Measurements from ENCODE around the gene PHLDB2. TPM values are rescaled to one million over a fixed set of nuclear protein-coding genes. Genes with fewer than 3 reads are reported as not detected.
"Not testable (repeated sequence)": the region's sequence is repeated elsewhere in the genome, so short reads cannot be mapped to it uniquely, and the experiment has no call there.

PHLDB2 gene
- total RNA-seq, 3 donors from 2014 or later = 53.1 to 94.4 (median 65.0) TPM

- TF ChIP-seq POLR2A (IDR thresholded peaks at IDR 0.05) (no peak), CTCF (IDR thresholded peaks at IDR 0.05) (no peak), POLR2AphosphoS5 (IDR thresholded peaks at IDR 0.05) (no peak)
- no peak overlapping the region for H3K4me3 ChIP-seq
- no peak overlapping the region for H3K27ac ChIP-seq
- intact Hi-C loops (cut with DNase I; ENCODE audit: low total_unique reads) = no loop called here
- no peaks in the 10 kb centered on the region for H3K27me3 ChIP-seq
- H3K36me3 ChIP-seq = no peaks in the 10 kb centered on the region
- no peaks in the 10 kb centered on the region for H3K9me3 ChIP-seq
- DNase-seq (ENCODE audit: low spot score in 2 of 2) = no peak
- no peaks in the 10 kb centered on the region for H3K4me1 ChIP-seq
Measured at GRCh38 chr3:111813979-111814378, 45.1 kb upstream of the PHLDB2 start.

DNA sequence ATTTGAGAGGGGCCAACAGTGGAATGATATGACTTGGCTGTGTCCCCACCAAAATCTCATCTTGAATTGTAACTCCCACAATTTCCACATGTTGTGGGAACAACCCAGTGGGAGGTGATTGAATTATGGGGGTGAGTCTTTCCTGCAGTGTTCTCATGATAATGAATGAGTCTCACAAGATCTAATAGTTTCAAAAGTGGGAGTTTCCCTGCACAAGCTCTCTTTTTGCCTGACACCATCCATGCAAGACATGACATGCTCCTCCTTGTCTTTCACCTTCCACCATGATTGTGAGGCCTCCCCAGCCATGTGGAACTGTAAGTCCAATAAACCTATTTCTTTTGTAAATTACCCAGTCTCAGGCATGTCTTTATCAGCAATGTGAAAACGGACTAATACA, 42.3 kb upstream of the PHLDB2 start:
- intact Hi-C loops (cut with DNase I; ENCODE audit: low total_unique reads); H3K4me3 ChIP-seq; H3K36me3 ChIP-seq; H3K27ac ChIP-seq; H3K4me1 ChIP-seq; DNase-seq (ENCODE audit: low spot score in 2 of 2); H3K27me3 ChIP-seq: not testable (repeated sequence)
- H3K9me3 ChIP-seq = peaks cover 0 to 14% of the 10 kb centered on the region in 2 donors

GRCh38 chr3:111819927-111820326, 39.1 kb upstream of the PHLDB2 start:
- intact Hi-C loops (cut with DNase I; ENCODE audit: low total_unique reads) = no loop called here
- no peak overlapping the region for H3K27ac ChIP-seq
- no peaks in the 10 kb centered on the region for H3K27me3 ChIP-seq
- peaks cover 0 to 14% of the 10 kb centered on the region in 2 donors for H3K9me3 ChIP-seq
- H3K4me1 ChIP-seq = no peaks in the 10 kb centered on the region
- no peak overlapping the region for H3K4me3 ChIP-seq
- no peaks in the 10 kb centered on the region for H3K36me3 ChIP-seq
- DNase-seq (ENCODE audit: low spot score in 2 of 2) = no peak
- TF ChIP-seq POLR2A (IDR thresholded peaks at IDR 0.05) = no peak
- no peak for TF ChIP-seq POLR2AphosphoS5 (IDR thresholded peaks at IDR 0.05)
- TF ChIP-seq CTCF (IDR thresholded peaks at IDR 0.05) = no peak

DNA sequence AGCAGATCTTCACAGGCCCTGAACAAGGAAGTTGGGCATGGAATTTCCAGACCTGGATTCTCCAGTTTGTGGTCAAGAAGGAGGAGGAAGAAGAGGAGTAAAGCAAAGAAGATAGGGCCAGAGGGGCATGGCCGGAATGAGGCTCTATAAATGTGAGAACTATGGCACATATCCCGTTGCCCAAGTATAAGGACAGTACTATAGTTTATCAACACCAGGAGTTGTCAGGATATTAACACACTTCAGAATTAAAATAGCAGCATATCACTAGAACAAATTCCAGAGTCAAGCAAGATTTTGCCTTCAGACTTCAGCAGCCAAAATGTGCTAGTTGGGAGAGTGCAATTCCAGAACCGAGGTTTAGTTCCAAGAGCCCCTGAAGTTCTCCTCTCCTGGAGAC, 38.4 kb upstream of the PHLDB2 start:
- Histone ChIP-seq H3K4me3 (no peak overlapping the region), H3K27me3 (no peaks in the 10 kb centered on the region), H3K27ac (no peak overlapping the region), H3K4me1 (no peaks in the 10 kb centered on the region), H3K9me3 (peaks cover 0 to 14% of the 10 kb centered on the region in 2 donors), H3K36me3 (no peaks in the 10 kb centered on the region)
- TF ChIP-seq POLR2AphosphoS5 (IDR thresholded peaks at IDR 0.05) (no peak), CTCF (IDR thresholded peaks at IDR 0.05) (no peak), POLR2A (IDR thresholded peaks at IDR 0.05) (no peak)
- no peak for DNase-seq (ENCODE audit: low spot score in 2 of 2)
- intact Hi-C loops (cut with DNase I; ENCODE audit: low total_unique reads) = no loop called here

- DNase-seq (ENCODE audit: low spot score in 2 of 2) = no peak
- Histone ChIP-seq H3K27me3 (no peaks in the 10 kb centered on the region), H3K4me3 (no peak overlapping the region), H3K27ac (no peak overlapping the region), H3K9me3 (peaks cover 0 to 14% of the 10 kb centered on the region in 2 donors), H3K36me3 (no peaks in the 10 kb centered on the region), H3K4me1 (no peaks in the 10 kb centered on the region)
- intact Hi-C loops (cut with DNase I; ENCODE audit: low total_unique reads) = no loop called here
- TF ChIP-seq CTCF (IDR thresholded peaks at IDR 0.05) = no peak
- TF ChIP-seq POLR2AphosphoS5 (IDR thresholded peaks at IDR 0.05) = no peak
- no peak for TF ChIP-seq POLR2A (IDR thresholded peaks at IDR 0.05)
Measured at GRCh38 chr3:111821891-111822290, 37.2 kb upstream of the PHLDB2 start.

DNA sequence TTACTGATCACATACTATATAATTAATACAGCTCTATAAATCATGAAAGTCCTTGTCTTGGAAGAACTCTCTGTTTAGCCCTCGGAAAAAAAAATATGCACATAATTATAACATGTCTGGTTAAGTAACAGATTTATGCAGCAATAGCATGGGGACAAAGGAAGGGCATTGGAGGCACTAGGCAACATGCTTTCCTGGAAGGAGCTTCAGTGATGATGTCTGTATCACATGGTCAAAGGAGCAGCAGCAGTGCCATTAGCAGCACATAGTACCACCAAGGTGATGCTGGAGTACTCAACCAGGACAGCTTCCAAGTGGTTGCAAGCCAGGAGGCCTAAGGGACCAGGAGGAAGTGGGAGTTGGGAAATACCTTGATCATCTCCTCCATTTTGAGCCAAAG, 36.3 kb upstream of the PHLDB2 start:
- Histone ChIP-seq H3K4me1 (no peaks in the 10 kb centered on the region), H3K27me3 (no peaks in the 10 kb centered on the region), H3K27ac (no peak overlapping the region), H3K36me3 (no peaks in the 10 kb centered on the region), H3K4me3 (no peak overlapping the region), H3K9me3 (peaks cover 0 to 14% of the 10 kb centered on the region in 2 donors)
- no peak for DNase-seq (ENCODE audit: low spot score in 2 of 2)
- TF ChIP-seq POLR2A (IDR thresholded peaks at IDR 0.05) (no peak), CTCF (IDR thresholded peaks at IDR 0.05) (no peak), POLR2AphosphoS5 (IDR thresholded peaks at IDR 0.05) (no peak)
- intact Hi-C loops (cut with DNase I; ENCODE audit: low total_unique reads) = no loop called here

Measured in breast epithelium (tissue), 4 donors.